ENCODE data around the gene TIAL1.
A peak's percentile ranks its signal among the peaks of the same experiment; 100 is the strongest.

DNA sequence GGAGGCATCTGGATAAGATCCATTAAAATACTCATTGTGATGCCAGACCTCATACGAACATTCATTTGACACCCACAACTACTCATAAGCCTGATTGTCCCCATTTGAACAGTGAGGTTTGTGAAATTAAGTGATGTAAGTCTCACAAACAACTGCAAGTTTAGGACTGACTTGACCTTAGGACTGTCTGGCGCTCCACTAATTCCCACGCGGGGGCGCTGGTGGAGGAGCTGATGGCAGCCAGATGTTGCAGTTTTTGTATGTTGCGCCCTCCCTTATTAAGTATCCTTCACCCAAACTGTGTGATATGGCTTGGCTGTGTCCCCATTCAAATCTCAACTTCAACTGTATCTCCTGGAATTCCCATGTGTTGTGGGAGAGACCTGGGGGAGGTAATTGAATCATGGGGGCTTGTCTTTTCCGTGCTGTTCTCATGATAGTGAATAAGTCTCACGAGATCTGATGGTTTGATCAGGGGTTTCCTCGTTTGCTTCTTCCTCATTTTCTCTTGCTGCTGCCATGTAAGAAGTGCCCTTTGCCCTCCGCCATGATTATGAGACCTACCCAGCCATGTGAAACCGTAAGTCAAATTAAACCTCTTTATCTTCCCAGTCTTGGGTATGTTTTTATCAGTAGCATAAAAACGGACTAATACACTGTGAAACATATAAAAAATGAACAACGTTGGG is 20.3 kb upstream of the TIAL1 start:
- TF ChIP-seq POLR2A (IDR thresholded peaks at IDR 0.05) (no peak), CTCF (IDR thresholded peaks at IDR 0.05 in 8 of 11, conservative IDR thresholded peaks at IDR 0.05 in 3 of 11) (peak in 2 of 11 experiments; percentile 11 to 27)
